HCT116 (cell line): Measurements from ENCODE around the gene CCNE1. TPM values are rescaled to one million over a fixed set of nuclear protein-coding genes. Genes with fewer than 3 reads are reported as not detected.

Source experiments
- ATAC-seq: fragments of 200-7000 bp; cut with Tn5 transposase; 2 replicates; pipeline ENCODE4 v1.9.1; 2020; ENCODE audit warnings: mild to moderate bottlenecking, moderate library complexity
- BruUV-seq: library from RNA; stranded (reverse); fragments of 400-500 nt; replicated peaks from 2 replicates; lab custom pipeline; 2021; lab: Mats Ljungman, UMichigan
- CTCF ChIA-PET: fragments of 300-600 bp; sonication (Branson Sonifier 250); formaldehyde crosslinking; loops from one replicate; lab custom pipeline; 2021; ENCODE audit warnings: antibody characterized with exemption; lab: Charles Lee
- POLR2A ChIA-PET: fragments of 300-600, 350-600 bp; sonication (Branson Sonifier 250); formaldehyde crosslinking; loops from one replicate; lab custom pipeline; 2021; ENCODE audit warnings: antibody characterized with exemption; lab: Charles Lee
- RAD21 ChIA-PET, 2 experiments: fragments of 300-600 bp; sonication (Branson Sonifier 250); formaldehyde crosslinking; loops; one replicate each; lab custom pipeline; 2023; ENCODE audit warnings: low total read pairs in 2 of 2; ENCODE audit not compliant: uncharacterized antibody in 2 of 2, unreplicated experiment in 2 of 2, low non-redundant PET in 1 of 2; lab: Charles Lee
- DNase-seq: peaks from one replicate; pipeline ENCODE4 v3.0.0-alpha.2; 2010; ENCODE audit warnings: low read depth, low spot score
- H2AFZ ChIP-seq: fragments of 200-600 bp; shearing (Covaris generic), sonication (generic); 2 replicates; pipeline ENCODE4 v1.6.1; 2017; ENCODE audit warnings: low read depth, mixed run types, mixed read lengths, antibody characterized with exemption, low read length; ENCODE audit not compliant: poor library complexity, severe bottlenecking
- H3K27ac ChIP-seq: 2 replicates; pipeline ENCODE4 v1.5.1; 2012; ENCODE audit warnings: low read depth, low read length
- H3K27me3 ChIP-seq: fragments of 200-600 bp; sonication (generic); 2 replicates; pipeline ENCODE4 v1.6.1; 2016; ENCODE audit warnings: mixed run types, low read length, mixed read lengths; ENCODE audit not compliant: insufficient read depth
- H3K36me3 ChIP-seq, 2 experiments: fragments of 200-500 bp in 1 of 2; fragments of 200-600 bp in 1 of 2; sonication (Bioruptor generic) in 1 of 2; sonication (generic) in 1 of 2; 2 replicates each; pipeline versions ENCODE4 v1.5.1 to v1.6.1; 2014 to 2016; ENCODE audit warnings: low read length in 2 of 2, inconsistent platforms in 1 of 2, mixed read lengths in 1 of 2, mixed run types in 1 of 2; ENCODE audit not compliant: insufficient read depth in 2 of 2, control insufficient read depth in 1 of 2
- H3K4me1 ChIP-seq, 2 experiments: fragments of 200-600 bp in 1 of 2; sonication (generic) in 1 of 2; 2 replicates each; pipeline versions ENCODE4 v1.5.1 to v1.6.1; 2012 to 2017; ENCODE audit warnings: low read length in 2 of 2, inconsistent platforms in 1 of 2, mild to moderate bottlenecking in 1 of 2, mixed read lengths in 1 of 2, mixed run types in 1 of 2, moderate library complexity in 1 of 2; ENCODE audit not compliant: insufficient read depth in 2 of 2, control insufficient read depth in 1 of 2
- H3K4me2 ChIP-seq: fragments of 200-600 bp; sonication (generic); 2 replicates; pipeline ENCODE4 v1.6.1; 2017; ENCODE audit warnings: mixed run types, low read length, mixed read lengths
- H3K4me3 ChIP-seq, 2 experiments: fragments of 200-600 bp in 1 of 2; sonication (generic) in 1 of 2; replicated peaks in 1 of 2; 2 replicates each; pipeline ENCODE4 v1.5.1; 2011 to 2016; ENCODE audit warnings: low read length in 2 of 2, control low read depth in 1 of 2, low read depth in 1 of 2, mild to moderate bottlenecking in 1 of 2, mixed read lengths in 1 of 2, mixed run types in 1 of 2
- H3K79me2 ChIP-seq: fragments of 200-600 bp; sonication (generic); 2 replicates; pipeline ENCODE4 v1.6.1; 2017; ENCODE audit warnings: mild to moderate bottlenecking, mixed run types, low read length, moderate library complexity, mixed read lengths; ENCODE audit not compliant: insufficient read depth
- H3K9ac ChIP-seq: fragments of 200-600 bp; sonication (generic); 2 replicates; pipeline ENCODE4 v1.6.1; 2016; ENCODE audit warnings: low read length, mixed read lengths
- H3K9me2 ChIP-seq: fragments of 200-600 bp; sonication (generic), shearing (Covaris generic); 2 replicates; pipeline ENCODE4 v1.6.1; 2017; ENCODE audit warnings: mixed run types, mild to moderate bottlenecking, moderate library complexity; ENCODE audit not compliant: insufficient read depth
- H3K9me3 ChIP-seq, 2 experiments: fragments of 200-500 bp in 1 of 2; fragments of 200-600 bp in 1 of 2; sonication (Bioruptor generic) in 1 of 2; sonication (generic) in 1 of 2; 2 replicates each; pipeline ENCODE4 v1.6.1; 2014 to 2017; ENCODE audit warnings: low read length in 2 of 2, mixed read lengths in 2 of 2, inconsistent platforms in 1 of 2, low read depth in 1 of 2, mild to moderate bottlenecking in 1 of 2, mixed run types in 1 of 2, moderate library complexity in 1 of 2; ENCODE audit not compliant: control insufficient read depth in 1 of 2, insufficient read depth in 1 of 2
- H4K20me1 ChIP-seq: fragments of 200-600 bp; sonication (generic), shearing (Covaris generic); 2 replicates; pipeline ENCODE4 v1.6.1; 2017; ENCODE audit warnings: mixed run types, mild to moderate bottlenecking, moderate library complexity; ENCODE audit not compliant: insufficient read depth
- ATF3 ChIP-seq: IDR thresholded peaks from 2 replicates; pipeline ENCODE4 v1.6.1; 2012
- CBX3 ChIP-seq: IDR thresholded peaks from 2 replicates; pipeline ENCODE4 v1.6.1; 2012; ENCODE audit warnings: low read depth
- CEBPB ChIP-seq: IDR thresholded peaks from 2 replicates; pipeline ENCODE4 v1.6.1; 2012; ENCODE audit warnings: low read depth
- CTCF ChIP-seq, 3 experiments: fragments of 200-600 bp in 1 of 3; sonication (generic) in 1 of 3; IDR thresholded peaks in 2 of 3; conservative IDR thresholded peaks in 1 of 3; 2 replicates each; pipeline ENCODE4 v1.5.1; 2012 to 2017; ENCODE audit warnings: low read depth in 2 of 3, low read length in 2 of 3, antibody characterized with exemption in 1 of 3, borderline replicate concordance in 1 of 3, control low read depth in 1 of 3, mild to moderate bottlenecking in 1 of 3, mixed read lengths in 1 of 3, mixed run types in 1 of 3, moderate library complexity in 1 of 3; ENCODE audit not compliant: insufficient read depth in 1 of 3
- EGR1 ChIP-seq: IDR thresholded peaks from 2 replicates; pipeline ENCODE4 v1.6.1; 2012; ENCODE audit warnings: low read depth
- ELF1 ChIP-seq: IDR thresholded peaks from 2 replicates; pipeline ENCODE4 v1.6.1; 2012; ENCODE audit warnings: low read depth, borderline replicate concordance
- EZH2 ChIP-seq: fragments of 200-600 bp; sonication (generic); IDR thresholded peaks from 2 replicates; pipeline ENCODE4 v1.6.1; 2017; ENCODE audit warnings: antibody characterized with exemption, mixed run types
- EZH2phosphoT487 ChIP-seq: fragments of 200-600 bp; IDR thresholded peaks from 2 replicates; pipeline ENCODE4 v1.6.1; 2018; ENCODE audit warnings: antibody characterized with exemption, borderline replicate concordance
- FOSL1 ChIP-seq: IDR thresholded peaks from 2 replicates; pipeline ENCODE4 v1.6.1; 2012; ENCODE audit warnings: low read depth
- JUND ChIP-seq: IDR thresholded peaks from 2 replicates; pipeline ENCODE4 v1.6.1; 2012
- MAX ChIP-seq: IDR thresholded peaks from 2 replicates; pipeline ENCODE4 v1.6.1; 2012
- POLR2AphosphoS5 ChIP-seq: IDR thresholded peaks from 2 replicates; pipeline ENCODE4 v1.6.1; 2011; ENCODE audit warnings: mild to moderate bottlenecking, low read depth, low read length, moderate library complexity
- RAD21 ChIP-seq: IDR thresholded peaks from 2 replicates; pipeline ENCODE4 v1.6.1; 2012; ENCODE audit warnings: low read depth, mild to moderate bottlenecking
- SIN3A ChIP-seq: IDR thresholded peaks from 2 replicates; pipeline ENCODE4 v1.6.1; 2012; ENCODE audit warnings: low read depth
- SRF ChIP-seq: IDR thresholded peaks from 2 replicates; pipeline ENCODE4 v1.6.1; 2012; ENCODE audit warnings: low read depth
- TCF7L2 ChIP-seq: IDR thresholded peaks from 2 replicates; pipeline ENCODE4 v1.7.0; 2011; ENCODE audit warnings: borderline replicate concordance, inconsistent platforms; ENCODE audit not compliant: insufficient read depth, insufficient read length; ENCODE audit errors: extremely low read depth
- YY1 ChIP-seq: IDR thresholded peaks from 2 replicates; pipeline ENCODE4 v1.6.1; 2011; ENCODE audit warnings: low read length, low read depth, moderate library complexity, mild to moderate bottlenecking; ENCODE audit not compliant: insufficient replicate concordance; ENCODE audit errors: extremely low read depth
- ZBTB33 ChIP-seq: IDR thresholded peaks from 2 replicates; pipeline ENCODE4 v1.6.1; 2011; ENCODE audit warnings: mild to moderate bottlenecking, low read length, moderate library complexity; ENCODE audit not compliant: insufficient replicate concordance; ENCODE audit errors: extremely low read depth
- ZFX ChIP-seq: fragments of 450-650 bp; IDR thresholded peaks from 2 replicates; pipeline ENCODE4 v1.6.1; 2017
- ZNF274 ChIP-seq: fragments of 200-500 bp; sonication (Bioruptor generic); IDR thresholded peaks from 2 replicates; pipeline ENCODE4 v1.6.1; 2014; ENCODE audit warnings: mild to moderate bottlenecking, low read depth, low read length, inconsistent platforms
- intact Hi-C: fragments of 100-400 bp; cut with micrococcal nuclease; formaldehyde crosslinking; loops from 2 replicates; pipeline ENCODE4 v1.10.0; 2022
- total RNA-seq: library from RNA; stranded (reverse); gene quantifications from one replicate; pipeline ENCODE4 v1.2.1, GENCODE V29; 2021; ENCODE audit not compliant: unreplicated experiment

The CCNE1 gene
- total RNA-seq, 1 experiment from 2014 or later = 29.3 TPM

GRCh38 chr19:29764361-29764760, 47.4 kb upstream of the CCNE1 start:
- ATAC-seq (no peak), DNase-seq (no peak)
- ChIA-PET RAD21 (no interaction called here), POLR2A (no interaction called here), CTCF (no interaction called here)
- Histone ChIP-seq H2AFZ (no peak overlapping the region), H3K9ac (no peak overlapping the region), H3K36me3 (no peaks in the 10 kb centered on the region), H3K4me2 (no peak overlapping the region), H3K9me3 (no peaks in the 10 kb centered on the region), H3K4me3 (no peak overlapping the region), H3K9me2 (no peaks in the 10 kb centered on the region), H3K27ac (no peak overlapping the region), H3K27me3 (no peaks in the 10 kb centered on the region), H3K79me2 (no peaks in the 10 kb centered on the region), H4K20me1 (no peaks in the 10 kb centered on the region), H3K4me1 (peaks cover 0 to 10% of the 10 kb centered on the region in 2 experiments; a peak in 2 of 4 replicates)
- BruUV-seq = no TSS peak
- TF ChIP-seq EGR1 (no peak), ELF1 (no peak), YY1 (no peak), ZNF274 (no peak), TCF7L2 (no peak), CTCF (IDR thresholded peaks at IDR 0.05 in 2 of 3, conservative IDR thresholded peaks at IDR 0.05 in 1 of 3; ENCODE audit: borderline replicate concordance in 1 of 3, insufficient read depth in 1 of 3, low read depth in 2 of 3, low read length in 2 of 3) (no peak), MAX (no peak), POLR2AphosphoS5 (no peak), ZFX (no peak), ATF3 (no peak), JUND (no peak), FOSL1 (no peak), SIN3A (no peak), RAD21 (no peak), ZBTB33 (no peak), SRF (no peak), EZH2phosphoT487 (no peak), EZH2 (no peak), CEBPB (no peak), CBX3 (no peak)
- intact Hi-C loops = loop anchor here (5.0 kb wide), 1 partner anchor 108 kb away; no protein-coding TSS in a partner anchor
